Stimulated activated naive CD8-positive, alpha-beta T cell treated with anti-CD3 and anti-CD28 coated beads, Interleukin-15, Interleukin-2, amounts not matched to agents 100 ng/mL and 50 ng/mL, for 24 hours (primary cell): ENCODE data around the gene ADA.
A peak's percentile ranks its signal among the peaks of the same experiment; 100 is the strongest.
"Not testable (repeated sequence)": the region's sequence is repeated elsewhere in the genome, so short reads cannot be mapped to it uniquely, and the experiment has no call there.

Source experiments
- H3K27ac Mint-ChIP-seq: one replicate; pipeline ENCODE4 v1.8.0; 2021; ENCODE audit warnings: mild to moderate bottlenecking, mixed read lengths
- H3K27me3 Mint-ChIP-seq: one replicate; pipeline ENCODE4 v1.8.0; 2021; ENCODE audit warnings: mixed read lengths
- H3K36me3 Mint-ChIP-seq: one replicate; pipeline ENCODE4 v1.8.0; 2021; ENCODE audit warnings: low read depth, mixed read lengths
- H3K4me1 Mint-ChIP-seq: one replicate; pipeline ENCODE4 v1.8.0; 2021; ENCODE audit warnings: low read depth, mixed read lengths
- H3K4me3 Mint-ChIP-seq: one replicate; pipeline ENCODE4 v1.8.0; 2021; ENCODE audit warnings: mild to moderate bottlenecking, mixed read lengths
- H3K9me3 Mint-ChIP-seq: one replicate; pipeline ENCODE4 v1.8.0; 2021; ENCODE audit warnings: mixed read lengths

Gene ADA

DNA sequence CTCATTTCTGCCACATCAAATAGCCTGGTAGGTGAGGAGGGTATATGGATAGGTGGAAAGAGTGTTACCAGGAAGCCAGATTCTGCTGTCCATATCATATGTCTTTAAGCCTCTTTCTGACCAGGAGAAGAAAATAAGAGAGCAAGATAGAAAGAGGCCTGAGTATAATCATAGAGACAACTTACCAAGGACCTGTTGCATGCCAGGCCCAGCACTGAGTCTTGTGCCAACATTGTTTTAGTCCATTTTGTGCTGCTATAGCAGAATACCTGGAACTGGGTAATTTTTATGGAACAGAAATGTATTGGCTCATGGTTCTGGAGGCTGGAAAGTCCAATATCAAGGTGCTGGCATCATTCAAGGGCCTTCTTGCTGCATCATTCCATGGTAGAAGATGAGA lies 7.3 kb upstream of the ADA start:
- peaks cover 3% of the 10 kb centered on the region for H3K36me3 Mint-ChIP-seq
- no peak overlapping the region for H3K27ac Mint-ChIP-seq
- peaks cover 7% of the 10 kb centered on the region for H3K4me1 Mint-ChIP-seq
- H3K27me3 Mint-ChIP-seq = no peaks in the 10 kb centered on the region
- no peaks in the 10 kb centered on the region for H3K9me3 Mint-ChIP-seq
- H3K4me3 Mint-ChIP-seq = no peak overlapping the region

- Mint-ChIP-seq H3K4me1 (peaks cover 11% of the 10 kb centered on the region), H3K27me3 (no peaks in the 10 kb centered on the region), H3K36me3 (peaks cover 3% of the 10 kb centered on the region), H3K4me3 (no peak overlapping the region), H3K9me3 (no peaks in the 10 kb centered on the region), H3K27ac (no peak overlapping the region)
Observed at GRCh38 chr20:44657875-44658274, 6.4 kb upstream of the ADA start.

- Mint-ChIP-seq H3K9me3 (no peaks in the 10 kb centered on the region), H3K36me3 (peaks cover 3% of the 10 kb centered on the region), H3K27ac (no peak overlapping the region), H3K4me1 (peaks cover 13% of the 10 kb centered on the region), H3K4me3 (no peak overlapping the region), H3K27me3 (no peaks in the 10 kb centered on the region)
Observed at GRCh38 chr20:44656448-44656847, 4.9 kb upstream of the ADA start.

DNA sequence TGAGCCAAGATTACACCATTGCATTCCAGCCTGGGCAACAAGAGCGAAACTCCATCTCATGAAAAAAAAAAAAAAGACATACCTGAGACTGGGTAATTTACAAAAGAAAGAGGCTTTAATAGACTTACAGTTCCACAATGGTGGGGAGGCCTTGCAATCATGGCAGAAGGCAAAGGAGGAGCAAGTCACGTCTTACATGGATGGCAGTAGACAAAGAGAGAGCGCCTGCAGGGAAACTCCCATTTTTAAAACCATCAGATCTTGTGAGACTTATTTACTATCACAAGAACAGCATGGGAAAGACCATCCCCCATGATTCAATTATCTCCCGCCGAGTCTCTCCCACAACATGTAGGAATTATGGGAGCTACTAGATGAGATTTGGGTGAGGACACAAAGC lies 2.7 kb upstream of the ADA start:
- not testable (repeated sequence) for H3K4me3 Mint-ChIP-seq, H3K27ac Mint-ChIP-seq, H3K27me3 Mint-ChIP-seq, H3K36me3 Mint-ChIP-seq, H3K9me3 Mint-ChIP-seq
- peaks cover 27% of the 10 kb centered on the region for H3K4me1 Mint-ChIP-seq

GRCh38 chr20:44653546-44653945 lies 2.0 kb upstream of the ADA start:
- Mint-ChIP-seq H3K4me1 (peaks cover 34% of the 10 kb centered on the region), H3K27me3 (no peaks in the 10 kb centered on the region), H3K4me3 (peak overlapping the region; percentile 90), H3K36me3 (peaks cover under 1% of the 10 kb centered on the region), H3K27ac (no peak overlapping the region), H3K9me3 (no peaks in the 10 kb centered on the region)

GRCh38 chr20:44651434-44651683 lies 140 bp downstream of the ADA start:
- no peak overlapping the region for H3K27ac Mint-ChIP-seq
- peaks cover 54% of the 10 kb centered on the region for H3K4me1 Mint-ChIP-seq
- H3K36me3 Mint-ChIP-seq = no peaks in the 10 kb centered on the region
- peak overlapping the region; percentile 90 for H3K4me3 Mint-ChIP-seq
- no peaks in the 10 kb centered on the region for H3K9me3 Mint-ChIP-seq
- no peaks in the 10 kb centered on the region for H3K27me3 Mint-ChIP-seq

GRCh38 chr20:44650771-44651433 lies 597 bp downstream of the ADA start:
- H3K27ac Mint-ChIP-seq = peak overlapping the region; percentile 72
- peak overlapping the region; percentile 86 for H3K4me3 Mint-ChIP-seq
- H3K36me3 Mint-ChIP-seq = no peaks in the 10 kb centered on the region
- no peaks in the 10 kb centered on the region for H3K27me3 Mint-ChIP-seq
- peaks cover 59% of the 10 kb centered on the region for H3K4me1 Mint-ChIP-seq
- no peaks in the 10 kb centered on the region for H3K9me3 Mint-ChIP-seq

DNA sequence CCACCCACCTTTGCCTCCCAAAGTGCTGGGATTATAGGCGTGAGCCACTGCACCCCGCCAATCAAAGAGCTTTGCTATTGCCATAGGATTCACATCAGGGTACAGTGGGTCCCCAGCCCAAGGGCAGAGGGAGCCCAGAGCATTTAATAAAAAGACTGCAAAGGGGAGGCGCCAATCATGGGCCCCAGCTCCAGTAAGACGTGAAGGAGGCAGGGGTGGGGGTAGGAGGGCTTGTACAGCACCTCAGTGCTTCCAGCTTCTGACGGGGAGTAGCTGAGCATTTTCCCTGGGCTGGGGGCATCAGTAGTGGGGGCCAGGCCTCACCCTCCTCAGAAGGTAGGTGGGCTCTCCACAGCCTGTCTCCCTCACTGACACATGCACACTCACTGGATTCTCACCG lies 1.5 kb downstream of the ADA start:
- Mint-ChIP-seq H3K4me3 (peak overlapping the region; percentile 86), H3K36me3 (no peaks in the 10 kb centered on the region), H3K4me1 (peaks cover 68% of the 10 kb centered on the region), H3K27ac (peak overlapping the region; percentile 40), H3K9me3 (no peaks in the 10 kb centered on the region), H3K27me3 (no peaks in the 10 kb centered on the region)

DNA sequence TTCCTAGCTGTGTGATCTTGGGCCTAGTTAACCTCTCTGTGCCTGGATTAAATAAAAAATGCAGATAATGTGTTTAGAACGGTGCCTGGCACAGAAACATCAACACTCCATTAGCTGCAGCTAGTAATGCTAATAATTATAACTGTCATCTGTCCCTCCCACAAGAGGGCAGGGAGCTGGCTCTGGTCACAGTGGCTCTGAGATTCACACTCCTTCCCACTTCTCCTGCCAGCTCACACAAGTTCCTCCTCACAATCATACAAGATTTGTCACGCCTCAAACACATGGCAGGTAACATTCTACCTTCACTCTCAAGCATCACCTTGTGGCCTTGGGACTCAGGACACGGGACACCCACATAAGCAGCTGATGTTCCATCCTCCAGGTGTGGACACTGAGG lies 2.4 kb downstream of the ADA start:
- H3K36me3 Mint-ChIP-seq = no peaks in the 10 kb centered on the region
- H3K27ac Mint-ChIP-seq = no peak overlapping the region
- H3K4me3 Mint-ChIP-seq = no peak overlapping the region
- no peaks in the 10 kb centered on the region for H3K9me3 Mint-ChIP-seq
- H3K4me1 Mint-ChIP-seq = peaks cover 77% of the 10 kb centered on the region
- no peaks in the 10 kb centered on the region for H3K27me3 Mint-ChIP-seq

GRCh38 chr20:44648579-44648978 lies 2.9 kb downstream of the ADA start:
- Mint-ChIP-seq H3K4me1 (peaks cover 82% of the 10 kb centered on the region), H3K27ac (peak overlapping the region; percentile 23), H3K27me3 (no peaks in the 10 kb centered on the region), H3K9me3 (no peaks in the 10 kb centered on the region), H3K36me3 (no peaks in the 10 kb centered on the region), H3K4me3 (no peak overlapping the region)

DNA sequence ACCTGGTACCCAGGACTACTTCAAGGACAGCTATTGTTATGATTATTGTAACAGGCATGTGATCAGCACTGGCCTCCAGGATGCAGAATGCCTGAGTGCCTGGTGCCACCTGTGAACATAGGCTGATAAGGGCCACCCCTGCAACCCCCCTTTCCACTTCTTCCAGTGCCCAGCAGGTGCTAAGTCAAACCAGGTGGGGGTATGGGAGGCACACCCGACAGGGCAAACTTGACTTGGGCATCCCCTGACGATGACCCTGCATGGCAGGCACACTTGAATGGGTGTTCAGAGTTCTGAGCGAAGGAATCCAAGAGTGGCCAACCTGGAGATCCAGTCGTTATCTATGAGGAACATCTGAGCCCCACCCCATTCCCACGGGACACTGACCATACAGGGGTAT lies 3.4 kb downstream of the ADA start:
- Mint-ChIP-seq H3K36me3 (no peaks in the 10 kb centered on the region), H3K9me3 (no peaks in the 10 kb centered on the region), H3K4me3 (no peak overlapping the region), H3K27ac (no peak overlapping the region), H3K4me1 (peaks cover 84% of the 10 kb centered on the region), H3K27me3 (no peaks in the 10 kb centered on the region)

DNA sequence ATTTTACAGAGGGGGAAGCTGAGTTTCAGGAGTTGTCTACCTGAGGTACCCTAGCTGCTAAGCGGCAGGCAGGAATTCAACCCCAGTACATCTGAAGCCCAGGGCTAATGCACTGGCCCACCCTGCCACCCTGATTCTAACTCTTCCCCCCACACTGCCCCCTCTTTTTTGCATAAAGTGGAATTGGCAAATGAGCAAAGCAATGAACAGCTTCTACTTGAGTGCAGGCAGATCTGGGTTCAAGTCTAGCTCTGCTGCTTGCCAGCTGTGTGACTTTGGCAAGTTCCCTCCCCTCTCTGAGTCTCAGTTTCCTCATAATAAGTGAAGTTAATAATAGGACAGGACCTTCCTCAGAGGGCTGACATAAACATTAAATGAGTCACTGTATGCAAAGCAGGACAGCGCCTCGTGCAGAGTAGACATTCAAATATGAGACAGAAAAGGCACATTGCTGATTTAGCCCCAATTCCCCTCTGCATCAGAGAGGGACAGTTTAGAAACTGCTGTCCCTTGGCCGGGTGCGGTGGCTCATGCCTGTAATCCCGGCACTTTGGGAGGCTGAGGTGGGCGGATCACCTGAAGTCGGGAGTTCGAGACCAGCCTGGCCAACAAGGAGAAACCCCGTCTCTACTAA lies 4.7 kb downstream of the ADA start:
- peak overlapping the region; percentile 44 for H3K4me3 Mint-ChIP-seq
- H3K36me3 Mint-ChIP-seq = no peaks in the 10 kb centered on the region

GRCh38 chr20:44646023-44646640 lies 5.4 kb downstream of the ADA start:
- H3K27me3 Mint-ChIP-seq = no peaks in the 10 kb centered on the region
- peaks cover 96% of the 10 kb centered on the region for H3K4me1 Mint-ChIP-seq
- peaks cover 4% of the 10 kb centered on the region for H3K36me3 Mint-ChIP-seq
- H3K4me3 Mint-ChIP-seq = peak overlapping the region; percentile 44
- H3K27ac Mint-ChIP-seq = peak overlapping the region; percentile 86
- H3K9me3 Mint-ChIP-seq = no peaks in the 10 kb centered on the region

More for the DNA sequence above, 4.7 kb downstream of the ADA start:
- H3K9me3 Mint-ChIP-seq = no peaks in the 10 kb centered on the region
- H3K4me1 Mint-ChIP-seq = peaks cover 91% of the 10 kb centered on the region
- H3K27ac Mint-ChIP-seq = peak overlapping the region; percentile 86
- no peaks in the 10 kb centered on the region for H3K27me3 Mint-ChIP-seq

DNA sequence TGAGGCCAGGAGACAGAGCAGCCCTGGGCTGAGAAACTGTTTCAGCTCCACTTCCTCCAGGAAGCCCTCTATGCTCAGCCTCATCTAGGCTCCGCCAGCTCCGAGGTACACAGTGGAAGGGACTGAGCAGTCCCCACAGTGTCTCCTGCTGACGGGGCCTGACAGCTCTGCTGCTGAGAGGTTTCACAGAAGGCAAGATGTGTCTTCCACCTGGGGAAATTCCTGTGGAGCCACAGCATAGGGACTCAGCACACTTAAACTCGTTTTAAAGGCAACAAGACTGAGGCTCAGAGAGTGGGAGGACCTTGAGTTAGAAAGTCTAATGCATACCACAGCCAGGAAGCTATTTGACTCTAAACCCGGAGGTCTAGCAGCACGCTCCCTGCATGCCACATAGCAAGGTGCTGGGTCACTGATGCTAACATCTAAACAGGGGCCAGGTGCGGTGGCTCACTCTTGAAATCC lies 6.8 kb downstream of the ADA start:
- Mint-ChIP-seq H3K36me3 (peaks cover 10% of the 10 kb centered on the region), H3K9me3 (no peaks in the 10 kb centered on the region), H3K4me3 (peak overlapping the region; percentile 3), H3K27me3 (no peaks in the 10 kb centered on the region), H3K27ac (peak overlapping the region; percentile 90), H3K4me1 (peaks cover 89% of the 10 kb centered on the region)

DNA sequence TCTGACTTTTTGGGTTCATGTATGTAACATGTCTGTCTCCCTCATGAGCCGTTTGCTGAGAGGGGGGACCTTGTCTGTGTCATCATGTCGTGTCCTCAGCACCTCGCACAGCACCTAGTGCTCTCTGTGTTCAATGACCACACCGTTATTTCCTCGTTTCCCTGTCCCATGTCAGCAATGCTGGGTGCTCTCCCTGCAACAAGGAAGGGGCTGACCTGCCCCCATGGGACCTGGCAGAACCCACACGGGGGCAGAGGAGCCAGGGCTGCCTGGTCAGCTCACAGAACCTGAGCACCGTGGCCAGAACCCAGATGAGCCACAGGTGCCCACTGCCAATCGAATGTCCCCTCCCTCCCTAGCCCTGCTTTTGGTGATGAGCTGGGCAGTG lies 7.3 kb downstream of the ADA start:
- H3K4me3 Mint-ChIP-seq = peak overlapping the region; percentile 39
- peak overlapping the region; percentile 90 for H3K27ac Mint-ChIP-seq
- no peaks in the 10 kb centered on the region for H3K27me3 Mint-ChIP-seq
- peaks cover 85% of the 10 kb centered on the region for H3K4me1 Mint-ChIP-seq
- no peaks in the 10 kb centered on the region for H3K9me3 Mint-ChIP-seq
- peaks cover 10% of the 10 kb centered on the region for H3K36me3 Mint-ChIP-seq
